ENCODE results near the gene PHEX. TPM values are rescaled to one million over a fixed set of nuclear protein-coding genes. Genes with fewer than 3 reads are reported as not detected.
"Not testable (repeated sequence)": the region's sequence is repeated elsewhere in the genome, so short reads cannot be mapped to it uniquely, and the experiment has no call there.

PHEX gene
- total and polyA plus RNA-seq, 8 donors, result 0.04 to 0.09 (median 0.07) TPM; not detected in 3

GRCh38 chrX:22273714-22274317 is 241.7 kb downstream of the PHEX start:
- no peak for ATAC-seq
- Histone ChIP-seq H3K9me3 (no peaks in the 10 kb centered on the region), H3K27me3 (peaks cover 0 to 9% (median 0%) of the 10 kb centered on the region in 4 donors)

GRCh38 chrX:22276781-22277180 is 244.7 kb downstream of the PHEX start:
- no peaks in the 10 kb centered on the region for H3K9me3 ChIP-seq
- no peak overlapping the region for H3K27ac ChIP-seq
- no peak for DNase-seq
- ATAC-seq, result no peak
- no peaks in the 10 kb centered on the region for H3K36me3 ChIP-seq
- WGBS, 2 donors, result 63 to 66% methylated on average over 6 of the region's 6 CpGs
- no peak for TF ChIP-seq CTCF (IDR thresholded peaks at IDR 0.05)
- peaks cover 0 to 9% (median 0%) of the 10 kb centered on the region in 4 donors for H3K27me3 ChIP-seq
- intact Hi-C loops (cut with DNase I), result no loop called here
- FAIRE-seq, result no peak
- H3K4me3 ChIP-seq, result no peak overlapping the region
- H3K4me1 ChIP-seq, result no peaks in the 10 kb centered on the region

More at GRCh38 chrX:22273714-22274317, 241.7 kb downstream of the PHEX start:
- WGBS, 2 donors, result 72 to 73% methylated on average over 15 of the region's 15 CpGs
- Histone ChIP-seq H3K4me1 (no peaks in the 10 kb centered on the region), H3K4me3 (no peak overlapping the region), H3K36me3 (no peaks in the 10 kb centered on the region), H3K27ac (no peak overlapping the region)
- DNase-seq, result no peak
- intact Hi-C loops (cut with DNase I), result no loop called here
- no peak for FAIRE-seq
- no peak for TF ChIP-seq CTCF (IDR thresholded peaks at IDR 0.05)

GRCh38 chrX:22278375-22278774 is 246.2 kb downstream of the PHEX start:
- DNase-seq, result no peak
- Histone ChIP-seq H3K27me3 (peaks cover 0 to 15% (median 0%) of the 10 kb centered on the region in 4 donors), H3K4me3 (no peak overlapping the region), H3K9me3 (no peaks in the 10 kb centered on the region), H3K27ac (no peak overlapping the region), H3K4me1 (no peaks in the 10 kb centered on the region), H3K36me3 (no peaks in the 10 kb centered on the region)
- intact Hi-C loops (cut with DNase I), result no loop called here
- FAIRE-seq, result no peak
- no peak for ATAC-seq
- WGBS, 2 donors, result 25 to 35% methylated on average over 3 of the region's 3 CpGs
- TF ChIP-seq CTCF (IDR thresholded peaks at IDR 0.05), result no peak

- H3K9me3 ChIP-seq; DNase-seq; H3K4me3 ChIP-seq; H3K27me3 ChIP-seq; FAIRE-seq; intact Hi-C loops (cut with DNase I); ATAC-seq; H3K36me3 ChIP-seq; H3K4me1 ChIP-seq; H3K27ac ChIP-seq: not testable (repeated sequence)
- 76 to 80% methylated on average over 3 of the region's 3 CpGs for WGBS, 2 donors
Measured at GRCh38 chrX:22289209-22289608, 257.1 kb downstream of the PHEX start.

GRCh38 chrX:22296871-22297270 is 264.7 kb downstream of the PHEX start:
- Histone ChIP-seq H3K4me1 (no peaks in the 10 kb centered on the region), H3K36me3 (no peaks in the 10 kb centered on the region), H3K4me3 (no peak overlapping the region), H3K27me3 (no peaks in the 10 kb centered on the region), H3K27ac (no peak overlapping the region), H3K9me3 (no peaks in the 10 kb centered on the region)
- TF ChIP-seq CTCF (IDR thresholded peaks at IDR 0.05), result no peak
- intact Hi-C loops (cut with DNase I), result no loop called here
- WGBS, 2 donors, result 78 to 84% methylated on average over 2 of the region's 2 CpGs
- no peak for ATAC-seq
- DNase-seq, result no peak
- FAIRE-seq, result no peak
